Chondrocyte (in vitro differentiated cells): ENCODE measurements around the gene GPALPP1. TPM values are rescaled to one million over a fixed set of nuclear protein-coding genes. Genes with fewer than 3 reads are reported as not detected.

Experiments
- DNase-seq: peaks from one replicate; pipeline ENCODE4 v3.0.0; 2021; ENCODE audit warnings: mixed read lengths, low spot score
- H3K27ac Mint-ChIP-seq: one replicate; pipeline ENCODE4 v1.8.0; 2021; ENCODE audit warnings: mild to moderate bottlenecking, moderate library complexity, mixed read lengths; ENCODE audit not compliant: unreplicated experiment
- H3K27me3 Mint-ChIP-seq: 2 replicates; pipeline ENCODE4 v1.8.0; 2021; ENCODE audit warnings: low read depth, mixed read lengths
- H3K36me3 Mint-ChIP-seq: 2 replicates; pipeline ENCODE4 v1.8.0; 2021; ENCODE audit warnings: low read depth, mixed read lengths
- H3K4me1 Mint-ChIP-seq: 2 replicates; pipeline ENCODE4 v1.8.0; 2021; ENCODE audit warnings: low read depth, mild to moderate bottlenecking, mixed read lengths
- H3K4me3 Mint-ChIP-seq: one replicate; pipeline ENCODE4 v1.8.0; 2021; ENCODE audit warnings: mild to moderate bottlenecking, moderate library complexity, mixed read lengths; ENCODE audit not compliant: unreplicated experiment
- H3K9me3 Mint-ChIP-seq: 2 replicates; pipeline ENCODE4 v1.8.0; 2021; ENCODE audit warnings: low read depth, mixed read lengths
- CTCF ChIP-seq: fragments of 200-600 bp; sonication (generic); IDR thresholded peaks from 2 replicates; pipeline ENCODE4 v1.5.0; 2021; ENCODE audit warnings: antibody characterized with exemption, mild to moderate bottlenecking, moderate library complexity
- total RNA-seq: library from RNA; stranded (reverse); gene quantifications from 3 replicates; pipeline ENCODE4 v1.2.1, GENCODE V29; 2021

Gene GPALPP1
- total RNA-seq, 1 donor from 2014 or later = 21.5 TPM

DNA sequence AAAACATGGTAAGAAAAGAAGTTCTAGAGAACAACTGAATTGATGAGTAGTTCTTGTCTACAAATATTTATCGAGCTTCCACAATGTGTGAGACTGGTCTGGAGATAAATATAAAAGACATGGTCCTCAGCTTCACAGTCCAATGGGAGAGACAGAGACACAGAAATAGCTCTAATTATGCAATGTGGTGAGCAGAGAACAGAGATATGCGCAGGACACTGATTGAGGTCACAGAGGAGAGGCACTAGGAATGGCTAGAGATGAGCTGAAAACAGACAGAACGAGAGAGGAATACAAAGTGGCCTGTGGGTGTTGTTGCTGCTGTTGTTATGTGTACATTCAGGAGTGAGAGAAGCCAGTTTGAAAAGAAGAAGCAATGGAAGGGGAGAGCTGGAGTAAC is 53.2 kb downstream of the GPALPP1 start:
- Mint-ChIP-seq H3K27me3 (no peaks in the 10 kb centered on the region), H3K27ac (no peak overlapping the region), H3K4me3 (no peak overlapping the region), H3K4me1 (peaks cover 12% of the 10 kb centered on the region), H3K36me3 (no peaks in the 10 kb centered on the region), H3K9me3 (no peaks in the 10 kb centered on the region)
- DNase-seq = no peak
- TF ChIP-seq CTCF = no peak

DNA sequence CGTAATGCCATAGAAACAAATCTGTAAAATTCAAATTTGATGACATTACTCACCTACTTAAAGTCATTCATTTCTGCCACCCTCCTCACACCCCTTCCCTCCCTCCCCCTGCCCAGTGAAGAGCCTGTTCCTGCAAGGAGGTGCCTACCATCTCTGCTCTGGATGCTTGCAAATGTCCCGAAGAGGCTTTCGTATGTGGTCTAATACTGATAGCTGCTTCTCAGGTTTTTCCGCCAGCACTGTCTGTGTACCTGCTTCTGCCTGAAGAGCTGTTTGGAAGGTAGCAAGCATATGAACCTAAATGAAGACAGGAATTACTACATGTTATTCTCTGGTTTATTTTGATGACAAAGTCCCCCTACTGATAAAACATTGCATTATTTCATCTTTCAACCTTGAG is 57.1 kb downstream of the GPALPP1 start:
- no peaks in the 10 kb centered on the region for H3K9me3 Mint-ChIP-seq
- H3K4me1 Mint-ChIP-seq = peaks cover 11% of the 10 kb centered on the region
- no peak for TF ChIP-seq CTCF
- H3K27ac Mint-ChIP-seq = no peak overlapping the region
- no peak for DNase-seq
- H3K4me3 Mint-ChIP-seq = peak overlapping the region; percentile 82
- no peaks in the 10 kb centered on the region for H3K36me3 Mint-ChIP-seq
- H3K27me3 Mint-ChIP-seq = no peaks in the 10 kb centered on the region

DNA sequence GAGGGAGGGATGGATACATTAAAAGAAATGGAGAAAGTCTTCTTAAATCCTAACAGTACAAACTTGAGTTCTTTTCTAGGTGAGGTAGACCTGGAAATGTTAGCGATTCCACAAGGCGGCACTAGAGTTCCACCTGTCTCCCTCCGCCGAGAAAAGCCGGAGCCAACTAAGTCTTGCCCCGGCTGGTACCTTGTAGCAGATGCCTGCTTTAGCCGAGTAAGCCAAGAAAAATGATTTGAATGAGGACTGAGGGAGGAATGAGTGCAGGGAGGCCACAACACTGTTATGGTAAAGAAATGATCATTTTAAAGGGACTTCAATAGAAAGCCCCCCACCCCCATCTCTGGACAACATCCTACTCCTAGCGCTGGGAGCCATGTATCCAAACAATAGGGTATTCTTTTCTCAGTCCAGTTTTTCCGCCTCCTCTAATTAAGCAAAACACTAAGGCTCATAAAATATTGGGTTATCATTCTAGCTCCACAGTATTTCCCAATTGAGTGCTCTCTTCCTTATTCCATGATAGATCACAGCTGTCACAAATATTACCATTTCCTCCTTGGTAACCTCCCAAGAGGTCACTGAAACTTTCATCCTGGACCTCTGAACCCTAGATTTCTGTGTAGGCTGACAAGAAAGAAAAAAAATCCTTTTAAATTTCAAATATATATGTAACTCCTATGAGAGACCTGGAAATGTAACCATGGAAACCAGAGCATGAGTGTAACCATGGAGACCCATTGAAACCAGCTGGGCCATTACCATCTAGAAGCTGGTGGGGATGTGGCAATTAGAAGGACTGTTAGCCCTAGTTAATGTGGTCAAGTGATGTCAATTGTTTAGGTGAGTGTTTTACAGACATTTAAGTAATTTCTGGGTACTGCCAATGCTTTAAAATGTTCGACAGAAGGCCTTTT is 58.3 kb downstream of the GPALPP1 start:
- H3K36me3 Mint-ChIP-seq = no peaks in the 10 kb centered on the region
- no peaks in the 10 kb centered on the region for H3K27me3 Mint-ChIP-seq
- peaks cover 11% of the 10 kb centered on the region for H3K4me1 Mint-ChIP-seq
- TF ChIP-seq CTCF = peak; percentile 96
- peak overlapping the region; percentile 70 for H3K27ac Mint-ChIP-seq
- no peaks in the 10 kb centered on the region for H3K9me3 Mint-ChIP-seq
- peak overlapping the region; percentile 82 for H3K4me3 Mint-ChIP-seq
- DNase-seq = no peak

GRCh38 chr13:45048890-45049407 is 59.6 kb downstream of the GPALPP1 start:
- Mint-ChIP-seq H3K27ac (no peak overlapping the region), H3K4me1 (peaks cover 11% of the 10 kb centered on the region), H3K27me3 (no peaks in the 10 kb centered on the region), H3K4me3 (no peak overlapping the region), H3K9me3 (no peaks in the 10 kb centered on the region), H3K36me3 (no peaks in the 10 kb centered on the region)
- TF ChIP-seq CTCF = no peak
- no peak for DNase-seq

DNA sequence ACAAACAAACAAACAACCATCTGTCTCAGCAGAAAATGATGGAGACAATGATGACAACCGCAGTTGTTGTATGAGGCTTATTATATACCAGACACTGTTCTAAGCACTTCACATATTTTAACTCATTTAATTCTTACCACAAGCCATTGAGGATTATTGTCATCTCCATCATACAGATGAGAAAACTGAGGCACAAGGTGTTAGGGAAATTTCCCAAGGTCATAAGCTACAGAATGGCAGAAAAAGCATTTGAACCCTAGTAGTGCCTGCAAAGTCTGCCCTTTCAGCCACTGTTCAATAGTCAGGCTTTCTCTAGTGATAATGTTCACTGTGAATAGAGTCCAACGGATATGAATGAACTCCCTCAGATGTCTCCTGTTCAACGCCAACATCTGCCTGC is 60.1 kb downstream of the GPALPP1 start:
- DNase-seq = no peak
- TF ChIP-seq CTCF = no peak
- no peak overlapping the region for H3K27ac Mint-ChIP-seq
- H3K4me3 Mint-ChIP-seq = no peak overlapping the region
- H3K4me1 Mint-ChIP-seq = peaks cover 11% of the 10 kb centered on the region
- H3K9me3 Mint-ChIP-seq = no peaks in the 10 kb centered on the region
- no peaks in the 10 kb centered on the region for H3K27me3 Mint-ChIP-seq
- no peaks in the 10 kb centered on the region for H3K36me3 Mint-ChIP-seq
